ENCODE results near the gene STK35.

STK35 gene

GRCh38 chr20:2093159-2093781 is 8.4 kb upstream of the STK35 start:
- peak; percentile 83 for TF ChIP-seq CTCF (IDR thresholded peaks at IDR 0.05)

- TF ChIP-seq CTCF (IDR thresholded peaks at IDR 0.05) = no peak
Observed at GRCh38 chr20:2093883-2094282, 7.7 kb upstream of the STK35 start.

GRCh38 chr20:2101865-2102584 is 398 bp downstream of the STK35 start:
- no peak for TF ChIP-seq CTCF (IDR thresholded peaks at IDR 0.05)

GRCh38 chr20:2102585-2103460 is 1.2 kb downstream of the STK35 start:
- no peak for TF ChIP-seq CTCF (IDR thresholded peaks at IDR 0.05)

- TF ChIP-seq CTCF (IDR thresholded peaks at IDR 0.05) = no peak
Observed at GRCh38 chr20:2103461-2104153, 2.0 kb downstream of the STK35 start.

GRCh38 chr20:2104236-2104635 is 2.6 kb downstream of the STK35 start:
- no peak for TF ChIP-seq CTCF (IDR thresholded peaks at IDR 0.05)

- no peak for TF ChIP-seq CTCF (IDR thresholded peaks at IDR 0.05)
Observed at GRCh38 chr20:2108498-2108897, 6.9 kb downstream of the STK35 start.

Measured in LNCAP (cell line).